HL-60 (cell line): ENCODE results near the gene BTBD7.

Source experiments
- DNase-seq, 2 experiments: peaks; one replicate each; pipeline ENCODE4 v3.0.0-alpha.2; 2010 to 2020; ENCODE audit warnings: low read depth in 1 of 2, low spot score in 1 of 2
- H3K27ac ChIP-seq: fragments of 250-450 bp; sonication (Bioruptor Pico); replicated peaks from 2 replicates; pipeline ENCODE4 v1.5.1; 2020; ENCODE audit warnings: mild to moderate bottlenecking, moderate library complexity
- H3K27me3 ChIP-seq: fragments of 250-450 bp; sonication (Bioruptor Pico); 2 replicates; pipeline ENCODE4 v1.5.1; 2021; ENCODE audit warnings: mild to moderate bottlenecking, moderate library complexity; ENCODE audit not compliant: insufficient read depth, poor library complexity, severe bottlenecking
- H3K4me3 ChIP-seq: replicated peaks from 2 replicates; pipeline ENCODE4 v1.5.1; 2011; ENCODE audit warnings: mild to moderate bottlenecking, control low read depth, low read length; ENCODE audit not compliant: insufficient read depth
- CTCF ChIP-seq: IDR thresholded peaks from one replicate; pipeline ENCODE4 v1.5.1; 2011; ENCODE audit warnings: low read length, control low read depth, inconsistent platforms; ENCODE audit not compliant: insufficient read depth
- GABPA ChIP-seq: IDR thresholded peaks from 2 replicates; pipeline ENCODE4 v1.6.1; 2012; ENCODE audit warnings: low read depth
- POLR2AphosphoS5 ChIP-seq: IDR thresholded peaks from 2 replicates; pipeline ENCODE4 v1.6.1; 2012; ENCODE audit warnings: low read depth
- REST ChIP-seq: IDR thresholded peaks from 2 replicates; pipeline ENCODE4 v1.6.1; 2012; ENCODE audit warnings: low read depth; ENCODE audit not compliant: insufficient replicate concordance
- SPI1 ChIP-seq: IDR thresholded peaks from 2 replicates; pipeline ENCODE4 v1.6.1; 2012; ENCODE audit warnings: low read depth, mild to moderate bottlenecking, borderline replicate concordance

Gene BTBD7

GRCh38 chr14:93230539-93230938, 102.3 kb downstream of the BTBD7 start:
- H3K27ac ChIP-seq = no peak overlapping the region
- TF ChIP-seq GABPA = no peak
- no peak for TF ChIP-seq REST
- no peak for TF ChIP-seq SPI1
- no peak for TF ChIP-seq CTCF
- no peak for TF ChIP-seq POLR2AphosphoS5
- H3K4me3 ChIP-seq = no peak overlapping the region
- peaks cover 17% of the 10 kb centered on the region for H3K27me3 ChIP-seq
- no peak for DNase-seq

- no peak for TF ChIP-seq SPI1
- TF ChIP-seq CTCF = no peak
- no peak for TF ChIP-seq POLR2AphosphoS5
- no peak for TF ChIP-seq GABPA
- no peak overlapping the region for H3K27ac ChIP-seq
- DNase-seq = no peak
- H3K4me3 ChIP-seq = no peak overlapping the region
- peaks cover 17% of the 10 kb centered on the region for H3K27me3 ChIP-seq
Measured at GRCh38 chr14:93228550-93228949, 104.3 kb downstream of the BTBD7 start.

- Histone ChIP-seq H3K27me3 (no peaks in the 10 kb centered on the region), H3K27ac (no peak overlapping the region), H3K4me3 (no peak overlapping the region)
- TF ChIP-seq REST = no peak
- no peak for TF ChIP-seq GABPA
- no peak for TF ChIP-seq POLR2AphosphoS5
- TF ChIP-seq CTCF = no peak
- no peak for DNase-seq
Measured at GRCh38 chr14:93223565-93223964, 109.3 kb downstream of the BTBD7 start.

- TF ChIP-seq REST (no peak), SPI1 (no peak), GABPA (no peak), CTCF (no peak), POLR2AphosphoS5 (no peak)
- DNase-seq = no peak
- no peak overlapping the region for H3K4me3 ChIP-seq
- H3K27ac ChIP-seq = no peak overlapping the region
- no peaks in the 10 kb centered on the region for H3K27me3 ChIP-seq
Measured at GRCh38 chr14:93220509-93220908, 112.3 kb downstream of the BTBD7 start.
